Fibroblast of lung (primary cell): ENCODE data around the gene PCDH7. TPM values are rescaled to one million over a fixed set of nuclear protein-coding genes. Genes with fewer than 3 reads are reported as not detected.

Experiments
- DNase-seq, 2 donors: peaks; one replicate each; pipeline versions ENCODE4 v3.0.0 to v3.0.0-alpha.2; 2010; ENCODE audit warnings: low read depth in 2 of 2
- H2AFZ ChIP-seq: 2 replicates; pipeline ENCODE4 v1.5.1; 2012; ENCODE audit warnings: low read length, control low read depth, inconsistent platforms
- H3K27ac ChIP-seq: 2 replicates; pipeline ENCODE4 v1.5.1; 2011; ENCODE audit warnings: low read length, control low read depth; ENCODE audit not compliant: insufficient read depth
- H3K27me3 ChIP-seq: 2 replicates; pipeline ENCODE4 v1.5.1; 2011; ENCODE audit warnings: mild to moderate bottlenecking, low read length; ENCODE audit not compliant: control insufficient read depth, insufficient read depth
- H3K36me3 ChIP-seq: 2 replicates; pipeline ENCODE4 v1.5.1; 2011; ENCODE audit warnings: low read length; ENCODE audit not compliant: control insufficient read depth, insufficient read depth
- H3K4me1 ChIP-seq: 2 replicates; pipeline ENCODE4 v1.5.1; 2011; ENCODE audit warnings: low read length; ENCODE audit not compliant: control insufficient read depth, insufficient read depth; ENCODE audit errors: extremely low read depth
- H3K4me2 ChIP-seq: 2 replicates; pipeline ENCODE4 v1.5.1; 2011; ENCODE audit warnings: low read length, control low read depth; ENCODE audit not compliant: insufficient read depth; ENCODE audit errors: extremely low read depth
- H3K4me3 ChIP-seq, 4 experiments: fragments of 200-600 bp in 1 of 4; sonication (generic) in 1 of 4; replicated peaks in 1 of 4; 2 replicates each; pipeline ENCODE4 v1.5.1; 2011 to 2016; ENCODE audit warnings: low read length in 4 of 4, low read depth in 3 of 4, mild to moderate bottlenecking in 3 of 4, control low read depth in 2 of 4, inconsistent platforms in 1 of 4, mixed read lengths in 1 of 4; ENCODE audit not compliant: insufficient read depth in 1 of 4; ENCODE audit errors: control extremely low read depth in 1 of 4
- H3K79me2 ChIP-seq: 2 replicates; pipeline ENCODE4 v1.5.1; 2012; ENCODE audit warnings: mild to moderate bottlenecking, low read length, inconsistent platforms; ENCODE audit not compliant: control insufficient read depth, insufficient read depth
- H3K9ac ChIP-seq: 2 replicates; pipeline ENCODE4 v1.5.1; 2011; ENCODE audit warnings: mild to moderate bottlenecking, low read length, control low read depth; ENCODE audit not compliant: insufficient read depth
- H3K9me3 ChIP-seq: 2 replicates; pipeline ENCODE4 v1.5.1; 2012; ENCODE audit warnings: low read depth, low read length; ENCODE audit not compliant: control insufficient read depth, insufficient read depth
- H4K20me1 ChIP-seq: 2 replicates; pipeline ENCODE4 v1.5.1; 2011; ENCODE audit warnings: low read length; ENCODE audit not compliant: control insufficient read depth, insufficient read depth; ENCODE audit errors: extremely low read depth
- CTCF ChIP-seq, 2 donors: IDR thresholded peaks in 1 of 2; conservative IDR thresholded peaks in 1 of 2; 1 replicate in 1 of 2; 2 replicates in 1 of 2; pipeline ENCODE4 v1.5.1; 2011 to 2012; ENCODE audit warnings: low read length in 2 of 2, control low read depth in 1 of 2, inconsistent platforms in 1 of 2, low read depth in 1 of 2, mild to moderate bottlenecking in 1 of 2
- EZH2 ChIP-seq: IDR thresholded peaks from 2 replicates; pipeline ENCODE4 v1.5.1; 2012; ENCODE audit warnings: low read length, control low read depth, mild to moderate bottlenecking; ENCODE audit errors: missing control alignments
- polyA plus RNA-seq, 2 donors: library from polyadenylated mRNA; depleted of rRNA in 1 of 2; stranded (reverse) in 1 of 2; unstranded in 1 of 2; fragments of >200 nt; gene quantifications; 2 replicates each; pipeline ENCODE4 v1.2.1, GENCODE V29; 2011 to 2012; ENCODE audit warnings: missing spikeins in 1 of 2
- total RNA-seq: library from RNA; depleted of rRNA; stranded (reverse); fragments of >200 nt; gene quantifications from 2 replicates; pipeline ENCODE4 v1.2.1, GENCODE V29; 2014

Gene PCDH7
- total and polyA plus RNA-seq, 2 donors (not counting 1 experiment from before 2014, with no cell fraction given), result 2.3 to 21.4 TPM

GRCh38 chr4:30724247-30724646, 4.1 kb downstream of the PCDH7 start:
- Histone ChIP-seq H3K9ac (no peak overlapping the region), H2AFZ (no peak overlapping the region), H3K36me3 (no peaks in the 10 kb centered on the region), H3K79me2 (peaks cover 38% of the 10 kb centered on the region), H3K9me3 (no peaks in the 10 kb centered on the region), H3K4me2 (peak overlapping the region; percentile 78), H3K27me3 (no peaks in the 10 kb centered on the region), H3K4me1 (no peaks in the 10 kb centered on the region), H3K4me3 (peak overlapping the region; percentile 18 to 73 (median 38)), H3K27ac (no peak overlapping the region), H4K20me1 (no peaks in the 10 kb centered on the region)
- DNase-seq, result peak; percentile 29 to 39
- TF ChIP-seq EZH2 (no peak), CTCF (conservative IDR thresholded peaks at IDR 0.05 in 1 of 2, IDR thresholded peaks at IDR 0.05 in 1 of 2; ENCODE audit: low read depth in 1 of 2, low read length in 2 of 2) (no peak)

- H4K20me1 ChIP-seq, result no peaks in the 10 kb centered on the region
- no peaks in the 10 kb centered on the region for H3K9me3 ChIP-seq
- no peak overlapping the region for H2AFZ ChIP-seq
- peak overlapping the region in 3 of 4 experiments; percentile 28 to 73 (median 36) for H3K4me3 ChIP-seq
- H3K27me3 ChIP-seq, result no peaks in the 10 kb centered on the region
- no peaks in the 10 kb centered on the region for H3K4me1 ChIP-seq
- peak; percentile 5 to 29 for DNase-seq
- no peak overlapping the region for H3K27ac ChIP-seq
- H3K4me2 ChIP-seq, result peak overlapping the region; percentile 78
- TF ChIP-seq EZH2, result no peak
- TF ChIP-seq CTCF (conservative IDR thresholded peaks at IDR 0.05 in 1 of 2, IDR thresholded peaks at IDR 0.05 in 1 of 2; ENCODE audit: low read depth in 1 of 2, low read length in 2 of 2), result no peak
- H3K79me2 ChIP-seq, result peaks cover 38% of the 10 kb centered on the region
- H3K36me3 ChIP-seq, result no peaks in the 10 kb centered on the region
- H3K9ac ChIP-seq, result no peak overlapping the region
Observed at GRCh38 chr4:30725562-30725961, 5.4 kb downstream of the PCDH7 start.

- H3K4me2 ChIP-seq, result peak overlapping the region; percentile 56
- H3K36me3 ChIP-seq, result no peaks in the 10 kb centered on the region
- no peaks in the 10 kb centered on the region for H3K4me1 ChIP-seq
- H3K27ac ChIP-seq, result no peak overlapping the region
- no peaks in the 10 kb centered on the region for H3K27me3 ChIP-seq
- peak overlapping the region in 3 of 4 experiments; percentile 11 to 73 (median 15) for H3K4me3 ChIP-seq
- H2AFZ ChIP-seq, result no peak overlapping the region
- H3K9ac ChIP-seq, result no peak overlapping the region
- H3K9me3 ChIP-seq, result no peaks in the 10 kb centered on the region
- H4K20me1 ChIP-seq, result no peaks in the 10 kb centered on the region
- no peak for TF ChIP-seq CTCF (conservative IDR thresholded peaks at IDR 0.05 in 1 of 2, IDR thresholded peaks at IDR 0.05 in 1 of 2; ENCODE audit: low read depth in 1 of 2, low read length in 2 of 2)
- no peak for TF ChIP-seq EZH2
- H3K79me2 ChIP-seq, result peaks cover 38% of the 10 kb centered on the region
- DNase-seq, result peak; percentile 36 to 39
Observed at GRCh38 chr4:30726090-30726675, 6.0 kb downstream of the PCDH7 start.
